ENCODE data around the gene VWA1.

The VWA1 gene

DNA sequence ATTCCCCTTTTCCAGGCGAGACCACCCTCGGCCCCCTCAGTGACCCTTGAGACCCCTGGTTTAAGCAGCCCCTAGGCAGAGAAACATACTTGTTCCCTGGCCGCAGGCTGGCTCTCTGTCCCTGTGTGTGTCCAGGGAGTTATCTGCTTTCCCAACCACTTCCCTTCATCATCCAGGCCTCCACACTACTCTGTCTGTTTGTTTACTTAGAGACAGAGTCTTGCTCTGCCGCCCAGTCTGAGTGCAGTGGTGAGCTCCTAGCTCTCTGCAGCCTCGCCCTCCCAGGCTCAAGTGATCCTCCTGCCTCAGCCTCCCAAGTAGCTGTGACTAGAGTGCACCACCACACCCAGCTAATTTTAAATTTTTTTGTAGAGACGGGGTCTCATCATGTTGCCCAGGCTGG lies 5.8 kb upstream of the VWA1 start:
- TF ChIP-seq, protein P1, sequence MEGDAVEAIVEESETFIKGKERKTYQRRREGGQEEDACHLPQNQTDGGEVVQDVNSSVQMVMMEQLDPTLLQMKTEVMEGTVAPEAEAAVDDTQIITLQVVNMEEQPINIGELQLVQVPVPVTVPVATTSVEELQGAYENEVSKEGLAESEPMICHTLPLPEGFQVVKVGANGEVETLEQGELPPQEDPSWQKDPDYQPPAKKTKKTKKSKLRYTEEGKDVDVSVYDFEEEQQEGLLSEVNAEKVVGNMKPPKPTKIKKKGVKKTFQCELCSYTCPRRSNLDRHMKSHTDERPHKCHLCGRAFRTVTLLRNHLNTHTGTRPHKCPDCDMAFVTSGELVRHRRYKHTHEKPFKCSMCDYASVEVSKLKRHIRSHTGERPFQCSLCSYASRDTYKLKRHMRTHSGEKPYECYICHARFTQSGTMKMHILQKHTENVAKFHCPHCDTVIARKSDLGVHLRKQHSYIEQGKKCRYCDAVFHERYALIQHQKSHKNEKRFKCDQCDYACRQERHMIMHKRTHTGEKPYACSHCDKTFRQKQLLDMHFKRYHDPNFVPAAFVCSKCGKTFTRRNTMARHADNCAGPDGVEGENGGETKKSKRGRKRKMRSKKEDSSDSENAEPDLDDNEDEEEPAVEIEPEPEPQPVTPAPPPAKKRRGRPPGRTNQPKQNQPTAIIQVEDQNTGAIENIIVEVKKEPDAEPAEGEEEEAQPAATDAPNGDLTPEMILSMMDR (conservative IDR thresholded peaks at IDR 0.05), result no peak
- peak overlapping the region; percentile 99; the same call in 1 of the 2 replicates for H3K27ac ChIP-seq

DNA sequence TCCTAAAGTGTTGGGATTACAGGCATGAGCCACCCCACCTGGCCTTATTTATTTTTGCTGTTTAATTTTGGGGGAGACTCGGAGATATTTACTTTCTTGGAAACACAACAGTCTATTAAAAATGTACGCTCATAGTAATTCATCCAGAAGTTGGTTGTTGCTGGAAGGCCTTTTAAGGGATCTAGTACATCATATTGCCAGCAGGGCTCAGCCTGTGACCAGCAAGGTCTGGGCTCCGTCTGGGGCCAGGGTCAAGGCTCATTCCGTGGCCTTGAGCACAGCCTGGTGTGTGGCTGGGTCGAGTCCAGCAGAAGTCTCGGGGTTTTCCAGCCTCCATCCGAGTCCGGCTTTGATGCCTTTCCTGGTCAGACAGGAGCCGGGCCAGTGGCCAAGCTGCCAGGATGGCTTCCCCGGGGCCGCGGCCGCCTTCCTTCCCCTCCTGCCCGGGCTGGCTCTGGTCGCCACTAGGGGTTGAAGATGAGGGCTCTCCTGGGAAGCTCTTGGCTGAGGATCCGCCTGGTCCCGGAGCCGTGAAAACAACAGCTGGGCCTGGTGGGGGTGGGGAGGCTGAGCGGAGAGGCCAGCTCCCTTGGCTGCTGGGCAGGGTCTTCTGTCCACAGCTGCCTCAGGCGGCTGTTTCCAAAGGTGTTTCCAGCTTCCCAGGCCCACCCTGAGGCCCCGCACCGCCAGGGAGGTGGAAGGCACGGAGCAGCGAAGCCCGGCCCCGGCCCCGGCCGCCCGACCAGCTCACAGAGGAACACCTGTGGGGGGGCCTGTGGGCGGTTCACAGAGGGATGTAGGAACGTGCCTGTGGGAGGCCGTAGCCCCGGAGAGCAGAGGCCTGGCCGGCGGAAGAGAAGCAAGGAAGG lies 5.1 kb upstream of the VWA1 start:
- H3K27ac ChIP-seq, result peak overlapping the region; percentile 99
- TF ChIP-seq, protein P1 (conservative IDR thresholded peaks at IDR 0.05), result no peak; the same call in 1 of the 2 replicates

DNA sequence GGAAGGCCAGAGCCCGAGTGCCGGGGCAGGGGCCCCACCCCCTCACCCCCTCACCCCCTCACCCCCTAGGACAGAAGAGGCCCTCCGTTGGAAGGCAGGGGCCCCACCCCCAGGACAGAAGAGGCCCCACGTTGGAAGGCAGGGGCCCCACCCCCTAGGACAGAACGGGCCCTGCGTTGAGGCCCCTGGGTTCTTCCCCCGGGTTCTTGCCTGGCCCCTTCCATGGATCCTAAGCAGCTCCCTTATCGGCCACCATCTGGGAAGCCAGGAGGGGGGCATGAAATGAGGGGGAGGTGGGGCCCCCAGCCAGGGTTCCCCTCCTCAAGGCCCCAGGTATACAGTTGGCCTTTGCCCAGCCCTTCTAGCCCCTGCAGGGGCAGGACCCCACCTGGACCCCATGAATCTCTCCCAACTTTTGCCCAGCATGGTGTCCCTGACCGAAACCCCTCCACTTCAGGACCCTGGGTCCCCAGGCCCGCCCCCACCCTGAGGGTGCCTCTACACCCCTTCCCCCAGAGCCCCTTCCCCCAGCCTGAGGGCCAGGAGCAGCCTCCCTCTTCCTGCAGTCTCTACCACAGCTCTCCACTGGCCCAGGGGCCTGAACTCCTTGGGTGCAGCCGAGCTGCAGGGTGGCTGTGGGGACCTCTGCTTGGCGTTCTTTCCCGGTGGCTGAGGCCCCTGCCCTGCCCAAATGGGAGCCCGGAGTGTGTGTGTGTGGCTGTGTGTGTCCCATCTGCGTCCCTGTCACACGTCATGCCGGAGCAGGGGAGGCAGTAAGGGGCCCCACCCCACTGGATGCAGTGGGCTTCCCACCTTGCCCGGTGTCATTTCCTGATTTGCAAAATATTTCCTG lies 4.3 kb upstream of the VWA1 start:
- H3K27ac ChIP-seq, result peak overlapping the region; percentile 99
- TF ChIP-seq, protein P1 (conservative IDR thresholded peaks at IDR 0.05), result no peak

DNA sequence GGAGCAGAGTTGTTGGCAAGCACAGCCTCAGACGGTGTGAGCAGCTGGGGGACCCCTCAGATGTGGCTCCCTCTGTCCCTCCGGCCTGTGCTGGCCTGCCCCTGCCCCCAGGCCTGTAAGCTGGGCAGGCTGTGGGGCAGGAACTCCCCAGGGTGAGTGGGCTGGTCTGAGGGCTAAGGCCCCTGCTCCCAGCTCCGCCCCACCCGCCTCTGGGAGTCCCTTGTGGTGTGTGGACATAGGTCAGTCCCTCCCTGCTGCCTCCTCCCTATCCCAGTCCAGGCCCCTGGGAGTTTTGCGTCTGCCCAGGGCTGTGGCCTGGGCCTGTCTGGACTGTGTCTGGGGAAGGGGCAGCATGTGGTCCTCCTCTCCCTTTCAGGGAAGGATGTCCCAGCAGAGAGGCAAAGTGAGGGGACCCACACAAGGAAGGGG lies 3.6 kb upstream of the VWA1 start:
- TF ChIP-seq, protein P1 (conservative IDR thresholded peaks at IDR 0.05), result no peak
- H3K27ac ChIP-seq, result peak overlapping the region; percentile 99

DNA sequence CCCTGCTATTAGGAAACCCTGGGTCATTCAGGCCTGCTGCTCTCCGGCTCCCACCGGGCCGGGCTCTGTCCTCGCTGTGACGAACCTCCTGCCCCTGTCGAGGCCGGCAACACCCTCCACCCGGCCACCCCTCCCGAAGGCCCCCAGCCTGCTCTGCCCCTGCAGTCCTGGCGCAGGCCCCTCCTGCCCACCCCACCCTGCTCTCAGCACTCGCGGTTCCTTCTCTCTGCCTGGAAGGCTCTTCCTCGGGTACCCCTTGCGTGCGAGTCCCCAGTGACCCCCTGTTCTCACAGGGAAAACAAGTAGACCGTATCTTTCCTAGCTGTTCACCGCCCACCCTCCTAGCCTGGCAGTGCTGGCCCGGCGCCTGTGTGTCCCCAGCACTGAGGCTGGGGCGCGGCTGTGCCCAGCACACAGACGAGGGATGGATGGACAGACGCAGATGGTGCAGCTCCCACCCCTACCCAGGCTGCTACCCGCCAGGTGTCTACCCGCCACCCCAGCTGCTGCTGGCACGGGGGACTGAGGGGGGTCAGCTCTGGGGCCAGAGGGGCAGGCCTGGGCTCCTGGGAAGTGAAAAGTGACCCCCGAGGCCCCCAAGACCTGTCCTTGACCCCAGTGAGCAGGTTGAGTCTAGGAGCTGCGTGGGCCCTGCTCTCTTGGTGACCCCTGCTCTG lies 3.1 kb upstream of the VWA1 start:
- peak overlapping the region; percentile 99 for H3K27ac ChIP-seq
- TF ChIP-seq, protein P1 (conservative IDR thresholded peaks at IDR 0.05), result no peak

DNA sequence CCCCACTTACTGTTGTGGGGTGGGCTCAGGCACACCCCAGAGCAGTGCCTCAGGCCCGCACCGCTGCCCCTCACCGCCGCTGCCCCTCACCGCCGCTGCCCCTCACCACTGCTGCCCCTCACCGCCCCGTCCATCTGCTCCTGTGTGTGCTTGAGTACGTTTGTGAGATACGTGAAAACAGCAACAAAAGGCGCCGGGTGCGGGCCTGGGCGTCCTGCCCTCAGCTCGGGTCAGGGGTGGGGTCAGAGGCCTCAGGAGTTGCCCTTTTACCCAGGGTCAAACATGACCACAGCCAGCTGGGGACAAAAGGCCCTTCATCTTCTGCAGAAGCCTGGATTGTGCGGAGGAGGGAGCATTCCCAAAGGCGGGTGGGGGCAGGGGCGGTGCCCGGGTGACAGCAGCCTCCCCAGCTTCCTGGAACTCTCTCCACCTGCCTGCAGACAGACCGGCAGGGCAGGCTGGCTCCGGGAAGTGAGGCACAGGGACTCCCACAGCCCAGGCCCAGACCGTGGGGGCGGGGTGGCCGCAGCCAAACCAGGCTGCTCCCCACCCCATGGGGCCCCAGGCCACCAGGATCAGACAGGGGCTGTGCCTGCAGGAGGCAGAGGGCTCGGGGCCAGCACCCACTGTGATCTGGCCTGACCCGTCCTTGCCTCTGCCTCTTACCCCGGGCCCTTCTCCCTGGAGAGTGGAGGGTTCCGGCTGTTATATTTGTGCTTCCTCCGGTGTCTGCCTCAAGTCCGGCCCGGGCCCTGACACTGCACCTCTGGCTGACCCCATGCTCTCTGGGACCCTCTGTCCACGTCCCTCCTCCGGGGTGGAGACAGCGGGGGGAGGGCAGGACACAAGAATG lies 2.3 kb upstream of the VWA1 start:
- TF ChIP-seq, protein P1 (conservative IDR thresholded peaks at IDR 0.05), result no peak
- peak overlapping the region; percentile 99 for H3K27ac ChIP-seq

All from VCaP (cell line).